A673 (cell line): ENCODE data around the gene FKBP14. TPM values are rescaled to one million over a fixed set of nuclear protein-coding genes. Genes with fewer than 3 reads are reported as not detected.
"Not testable (repeated sequence)": the region's sequence is repeated elsewhere in the genome, so short reads cannot be mapped to it uniquely, and the experiment has no call there.

ENCODE experiments used
- BruUV-seq: library from RNA; stranded (reverse); fragments of 400-500 nt; replicated peaks from 2 replicates; lab custom pipeline; 2021; lab: Mats Ljungman, UMichigan
- CTCF ChIA-PET: fragments of 300-600 bp; sonication (Branson Sonifier 250); formaldehyde crosslinking; loops from one replicate; lab custom pipeline; 2022; ENCODE audit warnings: antibody characterized with exemption; lab: Charles Lee
- POLR2A ChIA-PET: fragments of 300-600 bp; sonication (Branson Sonifier 250); formaldehyde crosslinking; loops from one replicate; lab custom pipeline; 2022; ENCODE audit warnings: antibody characterized with exemption; ENCODE audit not compliant: low non-redundant PET; lab: Charles Lee
- DNase-seq: peaks from one replicate; pipeline ENCODE4 v3.0.0-alpha.2; 2015; ENCODE audit warnings: low spot score
- H3K27ac ChIP-seq: fragments of 200-600 bp; sonication (generic); 2 replicates; pipeline ENCODE4 v1.5.1; 2016; ENCODE audit warnings: mixed run types, low read depth, mild to moderate bottlenecking, mixed read lengths, antibody characterized with exemption, low read length; ENCODE audit not compliant: poor library complexity, severe bottlenecking
- H3K27me3 ChIP-seq: fragments of 200-600 bp; sonication (generic); replicated peaks from 2 replicates; pipeline ENCODE4 v1.6.1; 2017; ENCODE audit warnings: mixed run types, low read depth, mild to moderate bottlenecking, mixed read lengths, antibody characterized with exemption, low read length; ENCODE audit not compliant: insufficient read depth, poor library complexity
- H3K36me3 ChIP-seq: fragments of 200-600 bp; sonication (generic); 2 replicates; pipeline ENCODE4 v1.6.1; 2016; ENCODE audit warnings: mixed run types, mild to moderate bottlenecking, mixed read lengths, antibody characterized with exemption, low read length; ENCODE audit not compliant: insufficient read depth, poor library complexity, severe bottlenecking
- H3K4me1 ChIP-seq: fragments of 200-600 bp; sonication (generic); 2 replicates; pipeline ENCODE4 v1.6.1; 2017; ENCODE audit warnings: mixed run types, mild to moderate bottlenecking, mixed read lengths, antibody characterized with exemption, low read length; ENCODE audit not compliant: insufficient read depth, poor library complexity, severe bottlenecking
- H3K4me3 ChIP-seq: fragments of 200-600 bp; sonication (generic); 2 replicates; pipeline ENCODE4 v1.5.1; 2016; ENCODE audit warnings: low read depth, mixed run types, mild to moderate bottlenecking, mixed read lengths, low read length; ENCODE audit not compliant: poor library complexity, severe bottlenecking
- H3K9me3 ChIP-seq: fragments of 200-600 bp; sonication (generic); 2 replicates; pipeline ENCODE4 v1.6.1; 2016; ENCODE audit warnings: mixed run types, low read depth, mild to moderate bottlenecking, mixed read lengths, antibody characterized with exemption, low read length; ENCODE audit not compliant: poor library complexity, severe bottlenecking
- CTCF ChIP-seq: fragments of 300-800, 200-600 bp; sonication (generic); conservative IDR thresholded peaks from 2 replicates; pipeline ENCODE4 v1.5.1; 2017; ENCODE audit warnings: low read depth, mild to moderate bottlenecking, antibody characterized with exemption, low read length, moderate library complexity, mixed read lengths
- EZH2 ChIP-seq: fragments of 200-600 bp; sonication (generic); IDR thresholded peaks from 2 replicates; pipeline ENCODE4 v1.6.1; 2017; ENCODE audit warnings: borderline replicate concordance, low read depth, mild to moderate bottlenecking, mixed read lengths, antibody characterized with exemption, low read length; ENCODE audit not compliant: poor library complexity, severe bottlenecking
- intact Hi-C: fragments of 100-400 bp; cut with micrococcal nuclease; formaldehyde crosslinking; loops from one replicate; pipeline ENCODE4 v1.10.0; 2022; ENCODE audit not compliant: unreplicated experiment
- total RNA-seq: library from RNA; stranded (reverse); gene quantifications from 2 replicates; pipeline ENCODE4 v1.2.3, GENCODE V29; 2021

The FKBP14 gene
- total RNA-seq, 1 experiment from 2014 or later: 53.6 TPM

- H3K9me3 ChIP-seq: no peaks in the 10 kb centered on the region
- ChIA-PET CTCF (interaction anchor here (0.6 to 2.1 kb wide), 2 partner anchors 184 to 581 kb away, joined by 3 to 9 read pairs; no protein-coding TSS in a partner anchor), POLR2A (no interaction called here)
- DNase-seq: peak; percentile 51
- H3K4me1 ChIP-seq: no peaks in the 10 kb centered on the region
- no peak overlapping the region for H3K4me3 ChIP-seq
- intact Hi-C loops: loop anchor here (2.0 to 10.0 kb wide), 4 partner anchors 116 to 1138 kb away; no protein-coding TSS in a partner anchor
- no peak overlapping the region for H3K27ac ChIP-seq
- BruUV-seq: no TSS peak
- H3K27me3 ChIP-seq: no peaks in the 10 kb centered on the region
- H3K36me3 ChIP-seq: no peaks in the 10 kb centered on the region
- no peak for TF ChIP-seq EZH2
- TF ChIP-seq CTCF: peak; percentile 74
Observed at GRCh38 chr7:30062587-30062986, 36.1 kb upstream of the FKBP14 start.

- intact Hi-C loops: loop anchor here (2.0 to 10.0 kb wide), 4 partner anchors 115 to 1137 kb away; no protein-coding TSS in a partner anchor
- BruUV-seq, H3K4me1 ChIP-seq, H3K36me3 ChIP-seq, H3K27me3 ChIP-seq, H3K9me3 ChIP-seq, H3K27ac ChIP-seq, H3K4me3 ChIP-seq: not testable (repeated sequence)
- DNase-seq: peak; percentile 19
- CTCF ChIA-PET: interaction anchor here (0.6 to 2.1 kb wide), 8 partner anchors 13 to 1140 kb away, joined by 3 to 9 read pairs (median 4); no protein-coding TSS in a partner anchor
- POLR2A ChIA-PET: interaction anchor here (0.9 kb wide), 1 partner anchor 109 kb away, joined by 4 read pairs; no protein-coding TSS in a partner anchor
- TF ChIP-seq CTCF: peak; percentile 43; the same call in 1 of the 2 replicates
Observed at GRCh38 chr7:30061786-30062185, 35.3 kb upstream of the FKBP14 start.

- no TSS peak for BruUV-seq
- ChIA-PET POLR2A (no interaction called here), CTCF (no interaction called here)
- DNase-seq: no peak
- Histone ChIP-seq H3K4me3 (no peak overlapping the region), H3K36me3 (peaks cover 8% of the 10 kb centered on the region), H3K27ac (no peak overlapping the region), H3K27me3 (no peaks in the 10 kb centered on the region), H3K4me1 (no peaks in the 10 kb centered on the region), H3K9me3 (no peaks in the 10 kb centered on the region)
- intact Hi-C loops: no loop called here
- TF ChIP-seq CTCF (no peak), EZH2 (no peak)
Observed at GRCh38 chr7:30057741-30058140, 31.2 kb upstream of the FKBP14 start.
